DMS79 (cell line): ENCODE measurements around the gene SWSAP1.
"Not testable (repeated sequence)": the region's sequence is repeated elsewhere in the genome, so short reads cannot be mapped to it uniquely, and the experiment has no call there.

Experiments
- DNase-seq: peaks from one replicate; lab custom pipeline; 2025; lab: John Stamatoyannopoulos, UW

The SWSAP1 gene, protein sequence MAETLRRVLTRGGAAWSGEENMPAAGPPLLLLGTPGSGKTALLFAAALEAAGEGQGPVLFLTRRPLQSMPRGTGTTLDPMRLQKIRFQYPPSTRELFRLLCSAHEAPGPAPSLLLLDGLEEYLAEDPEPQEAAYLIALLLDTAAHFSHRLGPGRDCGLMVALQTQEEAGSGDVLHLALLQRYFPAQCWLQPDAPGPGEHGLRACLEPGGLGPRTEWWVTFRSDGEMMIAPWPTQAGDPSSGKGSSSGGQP

DNA sequence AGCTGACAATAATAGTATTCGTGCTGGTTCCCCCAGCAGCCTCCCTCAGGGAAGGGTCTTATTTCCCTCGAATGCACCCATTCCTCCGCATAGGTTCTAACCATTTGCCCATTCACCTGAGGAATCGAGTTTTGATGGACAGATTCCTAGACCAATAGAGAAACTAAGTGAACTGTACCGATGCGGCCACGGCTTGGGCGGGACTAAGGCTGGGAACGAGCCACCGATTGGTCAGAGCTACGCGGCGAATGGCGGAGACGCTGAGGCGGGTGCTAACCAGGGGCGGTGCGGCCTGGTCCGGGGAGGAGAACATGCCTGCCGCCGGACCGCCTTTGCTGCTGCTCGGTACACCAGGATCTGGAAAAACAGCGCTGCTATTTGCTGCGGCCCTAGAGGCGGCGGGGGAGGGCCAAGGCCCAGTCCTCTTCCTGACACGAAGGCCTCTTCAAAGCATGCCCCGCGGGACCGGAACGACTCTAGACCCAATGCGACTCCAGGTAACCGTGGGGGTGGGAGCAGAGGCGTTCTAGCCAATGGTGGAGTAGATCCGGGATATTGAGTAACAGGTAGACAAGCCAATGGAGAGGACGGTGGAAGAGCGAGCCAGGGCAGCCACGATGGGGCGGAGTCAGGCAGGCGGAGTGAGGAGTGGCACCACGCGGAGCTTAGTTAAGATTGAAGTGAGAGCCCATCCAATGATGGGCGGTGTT, at the start of gene SWSAP1:
Gene SWSAP1 (plus strand): TSS at position 234 of the 710 bp plus-strand sequence. CDS start 15 bp downstream, at position 249.
- DNase-seq = peak; percentile 99

DNA sequence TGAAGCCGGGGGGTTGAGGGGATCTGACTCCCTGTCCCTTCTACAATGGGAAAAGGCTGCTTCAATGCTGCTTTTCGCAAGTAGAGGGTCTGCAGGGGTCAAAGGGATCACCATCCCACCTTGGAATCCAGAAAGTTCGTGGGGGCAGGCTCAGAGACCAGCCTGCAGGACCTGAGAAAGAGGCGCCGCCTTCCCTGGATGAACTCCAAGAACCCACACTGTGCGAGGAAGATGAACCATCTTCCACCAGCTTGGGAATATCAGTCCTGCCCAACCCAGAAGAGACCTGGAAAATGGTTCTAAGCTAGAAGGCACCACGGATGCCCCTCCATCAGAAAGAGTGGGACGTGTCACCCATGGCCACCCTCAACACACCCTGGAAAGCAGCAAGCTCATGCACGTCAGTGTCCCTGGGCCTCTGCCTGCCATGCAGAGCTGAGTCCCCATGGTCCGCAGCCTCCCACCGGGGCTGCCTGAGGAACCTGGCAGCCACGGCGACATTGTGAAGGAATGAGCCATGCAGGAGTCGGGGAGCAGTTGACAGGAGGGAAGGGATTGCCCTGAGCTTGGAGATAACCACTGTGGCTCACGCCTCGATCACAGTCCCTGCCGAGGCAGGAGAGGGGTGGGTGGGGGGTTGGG, 49.6 kb upstream of the SWSAP1 start:
- no peak for DNase-seq

DNA sequence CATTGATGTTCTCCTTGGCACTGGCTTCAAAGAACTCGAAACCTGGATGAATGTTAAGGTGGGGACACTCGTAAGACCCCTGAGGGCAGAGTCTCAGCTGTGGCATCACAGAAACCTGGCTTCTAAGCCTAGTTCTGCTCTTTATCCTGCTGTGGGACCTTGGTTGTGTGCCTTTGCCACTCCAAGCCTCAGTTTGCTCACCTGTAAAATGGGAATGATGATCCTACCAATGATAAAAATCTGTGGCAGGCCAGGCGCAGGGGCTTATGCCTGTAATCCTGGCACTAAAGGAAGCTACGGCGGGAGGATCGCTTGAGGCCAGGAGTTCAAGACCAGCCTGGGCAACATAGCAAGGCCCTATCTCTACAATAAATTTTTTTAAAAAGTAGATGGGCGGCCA, 48.9 kb upstream of the SWSAP1 start:
- no peak for DNase-seq

DNA sequence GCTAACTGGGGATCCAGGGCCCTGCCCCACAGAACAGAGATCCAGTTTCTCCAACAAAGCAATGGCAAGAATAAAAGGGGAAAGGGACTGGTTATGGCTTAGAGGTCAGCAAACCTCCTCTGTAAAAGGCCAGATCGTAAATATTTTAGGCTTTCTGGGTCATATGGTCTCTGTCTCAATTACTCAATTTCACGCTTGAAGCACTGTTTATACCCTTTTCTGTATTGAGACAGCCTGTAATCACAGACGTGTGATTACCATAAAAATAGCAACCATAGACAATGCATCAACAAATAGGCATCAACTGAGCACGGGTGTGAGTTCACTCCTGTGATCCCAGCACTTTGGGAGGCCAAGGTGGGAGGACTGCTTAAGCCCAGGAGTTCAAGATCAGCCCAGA, 44.3 kb upstream of the SWSAP1 start:
- no peak for DNase-seq

DNA sequence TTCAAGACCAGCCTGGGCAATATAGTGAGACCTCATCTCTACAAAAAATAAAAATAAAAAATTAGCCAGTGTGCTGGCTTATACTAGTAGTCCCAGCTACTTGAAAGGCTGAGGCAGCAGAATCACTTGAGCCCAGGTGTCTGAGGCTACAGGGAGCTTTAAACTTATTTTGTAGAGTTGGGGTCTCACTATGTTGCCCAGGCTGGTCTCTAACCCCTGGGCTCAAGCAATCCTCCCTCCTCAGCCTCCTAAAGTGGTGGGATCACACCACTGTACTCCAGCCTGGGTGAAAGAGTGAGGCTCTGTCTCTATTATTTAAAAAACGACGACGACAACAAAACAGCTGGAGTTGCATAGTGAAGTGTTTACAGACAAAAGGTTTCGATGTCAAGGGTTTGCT, 43.0 kb upstream of the SWSAP1 start:
- no peak for DNase-seq

DNA sequence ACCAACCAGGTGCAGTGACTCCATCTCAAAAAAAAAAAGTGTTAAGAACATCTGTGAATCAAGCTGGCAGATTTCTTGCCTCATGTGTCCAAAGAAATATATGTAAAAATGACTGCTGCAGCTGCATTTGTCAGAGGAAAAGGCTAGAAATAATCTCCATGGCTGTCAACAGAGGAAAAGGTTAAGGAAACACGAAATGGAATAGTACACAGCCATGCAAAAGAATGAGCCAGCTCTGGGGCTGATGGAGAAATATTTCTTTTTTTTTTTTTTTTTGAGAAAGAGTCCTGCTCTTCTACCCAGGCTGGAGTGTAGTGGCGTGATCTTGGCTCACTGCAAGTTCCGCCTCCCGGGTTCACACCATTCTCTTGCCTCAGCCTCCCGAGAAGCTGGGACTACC, 41.6 kb upstream of the SWSAP1 start:
- no peak for DNase-seq

DNA sequence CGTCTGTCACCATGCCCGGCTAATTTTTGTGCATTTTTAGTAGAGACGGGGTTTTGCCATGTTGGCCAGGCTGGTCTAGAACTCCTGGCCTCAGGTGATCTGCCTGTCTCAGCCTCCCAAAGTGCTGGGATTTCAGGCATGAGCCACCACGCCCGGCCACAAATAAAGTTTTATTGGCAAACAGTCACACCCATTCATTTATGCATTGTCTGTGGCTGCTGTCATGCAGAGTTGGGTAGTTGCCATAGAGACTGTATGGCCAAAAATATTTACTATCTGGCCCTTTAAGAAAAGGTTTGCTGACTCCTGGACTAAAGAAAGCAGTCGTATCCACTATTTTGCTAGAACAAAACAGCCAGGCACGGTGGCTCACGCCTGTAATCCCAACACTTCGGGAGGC, 40.6 kb upstream of the SWSAP1 start:
- DNase-seq = not testable (repeated sequence)

DNA sequence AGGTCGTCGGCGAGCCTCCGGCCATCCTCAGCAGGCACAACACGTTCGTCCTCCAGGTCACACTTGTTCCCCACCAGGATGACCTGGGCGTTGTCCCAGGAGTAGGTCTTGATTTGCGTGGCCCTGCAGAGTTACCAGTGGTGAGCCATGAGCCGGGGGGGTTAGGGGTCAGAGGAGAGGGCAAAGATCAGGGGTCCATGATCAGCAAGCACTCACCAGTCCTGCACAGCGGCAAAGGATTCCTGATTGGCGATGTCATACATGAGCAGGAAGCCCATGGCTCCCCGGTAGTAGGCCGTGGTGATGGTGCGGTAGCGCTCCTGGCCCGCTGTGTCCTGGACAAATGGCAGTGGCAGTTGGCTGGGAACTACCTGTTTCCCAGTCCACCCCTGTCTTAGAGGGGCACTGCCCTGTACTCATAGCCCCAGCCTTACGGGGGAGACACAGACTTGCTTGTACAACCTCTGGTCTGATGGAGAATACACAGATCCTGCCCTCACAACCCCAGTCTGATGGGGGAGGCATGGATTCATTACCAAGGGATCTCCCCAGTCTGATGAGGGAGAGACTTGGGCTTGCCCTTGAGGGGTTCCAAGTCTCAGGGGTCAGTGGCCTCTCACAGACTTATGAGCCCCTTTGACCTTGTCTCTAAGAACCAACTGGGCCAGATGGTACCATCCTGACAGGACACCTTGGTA, 38.9 kb upstream of the SWSAP1 start:
- no peak for DNase-seq

DNA sequence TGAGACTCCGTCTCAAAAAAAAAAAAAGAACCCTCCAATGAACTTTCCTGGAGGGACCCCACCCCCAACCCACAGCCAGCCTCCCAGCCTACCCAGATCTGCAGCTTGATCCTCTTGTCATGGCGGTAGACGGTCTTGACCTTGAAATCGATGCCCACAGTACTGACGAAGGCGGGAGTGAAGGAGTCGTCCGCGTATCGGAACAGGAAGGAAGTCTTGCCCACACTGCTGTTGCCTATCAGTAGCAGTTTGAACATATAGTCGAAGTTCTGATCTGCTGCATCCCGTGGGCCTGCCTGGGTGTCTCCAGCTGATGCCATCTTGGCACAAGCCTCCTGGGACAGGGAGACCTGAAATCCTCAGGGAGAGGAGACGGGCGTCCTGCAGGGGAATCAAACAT, 37.4 kb upstream of the SWSAP1 start:
- no peak for DNase-seq

DNA sequence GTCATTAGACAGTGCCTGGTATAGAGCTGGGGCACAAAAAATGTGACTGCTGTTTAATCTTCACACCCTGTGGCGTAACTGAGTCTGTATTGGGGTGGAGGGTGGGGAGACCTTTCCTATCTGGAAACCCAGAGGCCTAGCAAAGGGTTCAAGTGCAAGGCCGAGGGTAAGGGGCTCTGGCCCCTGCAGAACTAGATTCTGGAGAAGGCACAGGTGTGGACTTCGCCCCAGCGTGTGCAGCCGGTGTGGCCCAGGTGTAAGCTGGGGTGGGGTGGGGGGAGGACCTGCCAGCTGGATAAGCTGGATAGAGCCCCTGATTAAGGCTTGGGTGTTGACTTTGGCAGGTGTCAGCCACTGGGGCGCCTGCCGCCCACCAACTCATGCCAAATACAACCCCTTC, 36.3 kb upstream of the SWSAP1 start:
- DNase-seq = no peak

DNA sequence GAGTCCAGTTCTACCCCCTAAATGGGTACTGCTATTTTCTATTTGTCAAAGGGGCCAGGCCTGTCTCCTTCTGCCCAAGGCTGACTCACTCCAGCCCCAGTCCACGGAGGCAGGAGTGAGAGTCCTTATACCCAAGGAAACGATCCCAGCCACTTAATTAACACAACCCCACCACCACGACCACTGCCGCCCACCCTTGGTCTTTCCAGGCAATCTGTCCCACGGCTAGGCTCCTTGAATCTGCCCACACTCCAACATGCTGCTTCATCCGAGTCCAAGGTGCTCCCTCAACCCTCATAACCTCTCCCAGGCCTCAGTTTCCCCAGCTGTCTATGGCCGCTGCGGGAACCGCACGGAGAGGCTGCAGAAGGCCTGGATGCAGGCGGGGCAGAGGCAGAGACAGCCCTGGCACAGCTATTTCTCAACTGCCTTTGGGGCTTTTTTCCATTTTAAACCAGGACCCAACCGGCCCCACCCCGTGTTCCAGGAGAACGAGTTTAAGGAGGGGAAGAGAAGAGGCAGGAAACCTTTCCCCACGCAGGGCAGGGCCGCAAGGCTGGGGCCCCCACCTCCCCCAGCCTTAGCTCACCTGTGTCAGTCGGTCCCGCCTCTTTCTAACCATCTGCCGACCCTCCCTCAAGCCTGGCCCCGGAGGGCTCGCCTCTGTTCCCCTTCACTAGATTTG, 35.8 kb upstream of the SWSAP1 start:
- no peak for DNase-seq

DNA sequence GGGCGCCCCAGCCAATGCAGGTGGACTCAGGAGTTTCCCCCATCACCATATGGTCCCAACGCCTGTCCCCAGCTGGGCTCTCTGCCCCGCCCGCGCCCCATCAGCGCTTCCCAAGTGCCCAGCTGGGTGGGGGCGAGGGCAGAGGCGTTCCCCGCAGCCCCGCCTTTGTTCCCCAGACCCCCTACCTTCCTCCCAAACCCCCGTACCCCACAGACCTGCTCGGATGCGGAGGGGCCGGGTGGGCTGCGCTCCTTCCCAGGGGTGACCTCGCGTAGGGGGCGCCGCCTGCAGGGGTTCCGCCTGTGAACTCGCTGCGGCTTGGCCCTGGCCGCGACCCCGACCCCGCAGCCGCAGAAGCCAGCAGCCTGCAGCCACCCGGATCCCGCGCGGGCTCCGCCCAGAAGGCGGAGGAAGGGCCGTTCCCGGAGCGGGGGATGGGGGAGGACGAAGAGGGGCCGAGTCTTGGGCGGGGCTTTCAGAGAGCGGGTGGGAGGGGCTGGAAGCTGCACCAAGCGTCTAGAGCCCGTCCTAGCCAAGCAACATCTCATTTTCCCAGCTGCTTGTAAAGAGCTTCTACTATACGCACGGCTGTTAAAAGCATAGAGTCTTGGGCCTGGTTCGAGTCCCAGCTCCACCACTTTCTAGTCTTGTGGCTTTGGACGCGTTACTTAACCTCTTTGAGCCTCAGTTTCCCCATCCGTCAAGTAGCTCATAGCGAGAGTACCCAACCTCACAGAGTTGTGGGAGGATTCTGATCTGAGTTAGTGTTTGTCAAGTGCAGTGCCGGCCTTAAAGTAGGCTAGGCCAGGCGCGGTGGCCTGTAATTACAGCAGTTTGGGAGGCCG, 35.0 kb upstream of the SWSAP1 start, which contains the start of gene RAB3D:
Gene RAB3D (minus strand): TSS at position 404 of the 845 bp plus-strand sequence. CDS start 2,258 bp downstream, outside the sequence.
- DNase-seq = peak; percentile 83

DNA sequence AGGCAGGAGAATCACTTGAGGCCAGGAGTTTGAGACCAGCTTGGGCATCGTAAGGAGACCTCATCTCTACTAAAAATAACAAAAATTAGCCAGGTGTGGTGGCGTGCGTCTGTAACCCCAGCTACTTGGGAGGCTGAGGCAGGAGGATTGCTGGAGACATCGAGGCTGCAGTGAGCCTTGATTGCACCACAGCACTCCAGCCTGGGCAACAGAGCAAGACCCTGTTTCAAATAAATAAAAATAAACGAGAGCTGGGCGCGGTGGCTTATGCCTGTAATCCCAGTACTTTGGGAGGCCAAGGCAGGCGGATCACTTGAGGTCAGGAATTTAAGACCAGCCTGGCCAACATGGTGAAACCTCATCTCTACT, 34.4 kb upstream of the SWSAP1 start:
- DNase-seq = not testable (repeated sequence)

DNA sequence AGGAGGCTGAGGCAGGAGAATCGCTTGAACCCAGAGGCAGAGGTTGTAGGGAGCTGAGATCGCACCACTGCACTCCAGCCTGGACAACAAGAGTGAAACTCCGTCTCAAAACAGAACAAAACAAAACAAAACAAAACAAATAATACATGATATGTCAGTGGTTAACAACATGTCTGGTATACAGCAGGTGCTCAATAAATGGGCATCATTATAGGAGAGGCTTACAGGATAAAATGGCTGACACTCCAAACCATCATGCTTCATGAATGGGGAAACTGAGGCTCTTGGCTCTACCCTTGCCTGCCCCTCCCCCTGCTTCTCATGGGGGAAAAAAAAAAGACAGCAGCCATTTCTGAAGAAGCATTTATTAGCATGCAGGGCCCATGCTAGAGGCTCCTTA, 32.0 kb upstream of the SWSAP1 start:
- no peak for DNase-seq

DNA sequence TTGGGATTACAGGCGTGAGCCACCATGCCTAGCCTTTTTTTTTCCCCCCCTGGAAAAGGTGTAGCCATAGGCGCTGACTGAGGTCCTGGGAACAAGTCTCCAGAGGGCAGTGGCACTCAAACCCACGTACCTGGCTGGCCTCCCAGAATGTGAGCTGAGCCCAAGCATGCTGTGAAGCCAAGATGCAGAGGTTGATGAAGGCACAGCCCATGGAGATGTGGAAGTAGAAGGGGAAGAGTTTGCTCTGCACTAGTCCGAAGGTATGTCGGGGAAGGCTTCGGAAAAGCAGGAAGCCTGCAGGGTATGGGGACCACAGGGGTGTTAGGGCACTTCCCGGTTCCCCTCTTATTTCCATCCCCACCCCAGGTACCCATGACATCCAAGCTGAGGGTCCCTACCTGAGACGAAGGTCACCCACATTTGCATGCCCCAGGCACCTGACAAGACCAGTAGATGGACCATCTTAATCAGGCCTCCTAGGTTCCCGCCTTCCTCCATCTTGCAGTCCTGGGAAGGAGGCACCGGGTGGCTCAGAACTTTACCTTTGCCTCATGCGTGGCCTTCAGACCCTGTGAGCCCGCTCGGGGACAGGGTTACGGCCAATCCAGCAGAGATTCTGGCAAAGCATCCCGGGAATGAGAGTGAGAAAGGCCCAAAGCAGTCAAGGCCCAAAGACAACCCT, 29.2 kb upstream of the SWSAP1 start:
- peak; percentile 60 for DNase-seq

DNA sequence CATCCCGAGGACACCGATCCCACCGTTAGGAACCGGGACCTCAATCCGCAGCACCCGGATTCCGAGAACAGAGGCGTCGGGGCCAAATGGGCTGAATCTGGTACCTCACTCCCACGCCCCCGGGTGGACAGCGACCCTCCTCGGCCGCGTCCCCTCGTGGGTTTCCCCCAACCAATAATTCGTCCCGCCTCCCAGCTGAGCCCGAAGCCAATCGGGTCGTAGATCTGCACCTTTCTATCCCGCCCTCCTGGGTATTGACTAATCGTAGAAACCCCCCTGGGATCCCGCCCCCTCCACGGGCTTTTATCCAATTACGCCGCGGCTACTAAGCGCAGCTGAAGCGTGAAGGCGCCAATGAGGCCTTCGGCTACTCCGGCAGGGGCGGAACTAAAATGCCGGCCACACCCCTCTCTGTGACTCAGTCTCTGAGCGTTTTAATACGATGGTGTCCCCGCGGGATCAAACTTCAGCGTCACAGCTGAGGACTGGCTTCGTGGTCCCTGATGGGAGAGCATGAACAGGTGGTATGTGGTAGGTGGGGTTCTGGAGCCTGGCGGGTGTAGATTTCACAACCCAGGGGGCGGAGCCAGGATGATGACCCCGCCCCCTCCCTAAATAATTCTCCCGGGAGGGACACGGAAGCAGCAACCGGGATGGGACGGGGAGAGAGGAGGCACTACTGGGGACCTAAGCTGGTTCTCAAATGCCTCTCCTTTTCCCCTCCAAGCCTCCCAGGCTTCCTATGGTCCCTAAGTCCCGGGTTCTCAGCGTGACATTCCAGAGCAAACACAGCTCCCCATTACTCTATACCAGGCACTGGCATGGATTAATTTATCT, 28.1 kb upstream of the SWSAP1 start, which contains the start of the genes CCDC159 and TMEM205:
Gene CCDC159 (plus strand): TSS at position 416 of the 837 bp plus-strand sequence. CDS start 88 bp downstream, at position 504.
Gene TMEM205 (minus strand): TSS at position 165 of the 837 bp plus-strand sequence. CDS start 649 bp downstream, outside the sequence.
- peak; percentile 99 for DNase-seq

DNA sequence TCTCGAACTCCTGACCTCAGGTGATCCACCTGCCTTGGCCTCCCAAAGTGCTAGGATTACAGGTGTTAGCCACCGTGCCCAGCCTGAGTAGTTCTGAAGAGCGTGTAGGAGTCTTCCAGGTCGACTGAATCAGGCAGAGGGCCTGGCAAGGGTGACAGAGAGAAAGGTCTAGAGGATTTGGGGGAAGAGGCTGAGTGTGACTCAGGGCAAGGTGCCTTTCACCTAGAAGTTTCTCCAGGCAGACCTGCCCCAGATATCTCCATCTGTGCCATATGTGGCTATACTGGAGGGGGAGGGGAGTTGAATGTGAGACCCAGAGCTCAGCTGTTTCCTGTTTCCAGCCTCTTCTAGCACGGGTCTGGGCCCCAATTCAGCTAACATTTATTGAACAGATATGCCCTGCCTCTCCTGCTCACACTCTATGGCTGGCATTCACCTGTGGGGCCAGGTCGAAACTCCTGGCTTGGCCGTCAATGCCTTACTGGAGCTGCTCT, 26.9 kb upstream of the SWSAP1 start:
- no peak for DNase-seq

DNA sequence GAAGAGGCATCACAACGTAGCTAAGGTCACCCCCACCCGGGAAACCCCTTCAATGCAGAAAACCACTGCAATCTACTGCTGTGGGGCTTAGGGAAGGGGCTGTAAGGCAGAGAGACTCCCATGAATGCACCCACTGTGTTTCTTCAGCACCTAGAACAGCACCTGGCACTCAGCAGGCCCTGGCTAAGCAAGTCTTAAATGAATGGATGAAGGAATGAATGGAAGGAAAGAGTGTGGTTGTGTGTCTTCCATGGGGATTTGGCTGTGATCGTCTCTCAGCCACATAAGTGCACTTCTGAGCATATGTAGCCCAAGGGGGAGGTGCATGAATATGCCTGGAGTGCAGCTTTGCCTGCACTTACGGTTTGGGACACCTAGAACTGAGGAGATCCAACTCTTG, 25.3 kb upstream of the SWSAP1 start:
- no peak for DNase-seq

DNA sequence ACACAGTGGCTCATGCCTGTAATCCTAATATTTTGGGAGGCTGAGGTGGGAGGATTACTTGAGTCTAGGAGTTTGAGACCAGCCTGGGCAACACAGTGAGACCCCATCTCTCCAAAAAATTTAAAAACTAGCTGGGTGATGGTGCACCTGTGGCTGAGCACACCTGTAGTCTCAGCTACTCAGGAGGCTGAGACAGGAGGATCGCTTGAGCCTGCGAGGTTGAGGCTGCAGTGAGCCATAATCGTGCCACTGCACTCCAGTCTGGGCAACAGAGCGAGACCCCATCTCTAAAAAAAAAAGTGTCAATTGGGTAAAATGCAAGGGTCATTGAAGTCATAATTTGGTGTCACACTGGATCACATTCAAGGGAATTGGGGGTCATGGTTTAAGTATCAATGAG, 20.4 kb upstream of the SWSAP1 start:
- DNase-seq = not testable (repeated sequence)
